Spleen (tissue), 11 donors: Measurements from ENCODE around the gene BARHL1. TPM values are rescaled to one million over a fixed set of nuclear protein-coding genes. Genes with fewer than 3 reads are reported as not detected.
A peak's percentile ranks its signal among the peaks of the same experiment; 100 is the strongest.

Experiments used
- DNase-seq: peaks from one replicate; pipeline ENCODE4 v3.0.0-alpha.2; 2020
- H3K27ac ChIP-seq, 8 donors: fragments of 200-600 bp; sonication (generic) in 7 of 8; 1 replicate in 4 of 8; 2 replicates in 4 of 8; pipeline versions ENCODE4 v1.5.0 to v1.8.0; 2016 to 2021; ENCODE audit warnings: inconsistent platforms in 4 of 8, mild to moderate bottlenecking in 4 of 8, moderate library complexity in 1 of 8
- H3K27me3 ChIP-seq, 7 donors: fragments of 200-600 bp; sonication (generic) in 6 of 7; replicated peaks in 1 of 7; 1 replicate in 4 of 7; 2 replicates in 3 of 7; pipeline versions ENCODE4 v1.5.0 to v1.8.0; 2016 to 2021; ENCODE audit warnings: inconsistent platforms in 3 of 7, mild to moderate bottlenecking in 1 of 7
- H3K36me3 ChIP-seq, 6 donors: fragments of 200-600 bp; sonication (generic) in 5 of 6; 1 replicate in 4 of 6; 2 replicates in 2 of 6; pipeline versions ENCODE4 v1.5.0 to v1.8.0; 2016 to 2021; ENCODE audit warnings: inconsistent platforms in 2 of 6
- H3K4me1 ChIP-seq, 6 donors: fragments of 200-600 bp; sonication (generic) in 5 of 6; 1 replicate in 3 of 6; 2 replicates in 3 of 6; pipeline versions ENCODE4 v1.5.0 to v1.8.0; 2016 to 2021; ENCODE audit warnings: inconsistent platforms in 3 of 6
- H3K4me3 ChIP-seq, 8 donors: fragments of 200-600 bp; sonication (generic) in 7 of 8; 1 replicate in 4 of 8; 2 replicates in 4 of 8; pipeline versions ENCODE4 v1.5.0 to v1.8.0; 2016 to 2021; ENCODE audit warnings: inconsistent platforms in 4 of 8, mild to moderate bottlenecking in 4 of 8, moderate library complexity in 2 of 8
- H3K9me3 ChIP-seq, 8 donors: fragments of 200-600 bp; sonication (generic) in 7 of 8; 1 replicate in 4 of 8; 2 replicates in 4 of 8; pipeline versions ENCODE4 v1.5.0 to v1.8.0; 2016 to 2021; ENCODE audit warnings: inconsistent platforms in 4 of 8
- POLR2A ChIP-seq, 3 donors: fragments of 450-650 bp; IDR thresholded peaks; one replicate each; pipeline ENCODE4 v1.5.1; 2017; ENCODE audit warnings: antibody characterized with exemption in 3 of 3, mild to moderate bottlenecking in 1 of 3
- POLR2AphosphoS5 ChIP-seq, 3 donors: sonication (generic); formaldehyde crosslinking; IDR thresholded peaks; one replicate each; pipeline ENCODE4 v1.5.1; 2017; ENCODE audit warnings: antibody characterized with exemption in 3 of 3
- WGBS, 5 donors: extraction: QIAGEN DNeasy Blood & Tissue Kit in 3 of 5; methylation state at CpG; one replicate each; pipeline versions ENCODE4 v1.1.5 to v1.1.7; 2013 to 2018; 5-methylcytosine and 5-hydroxymethylcytosine counted together
- intact Hi-C: fragments of 100-400 bp; cut with DNase I; formaldehyde crosslinking; loops from one replicate; pipeline ENCODE4 v1.15.0; 2023; ENCODE audit warnings: low total_unique reads
- polyA plus RNA-seq, 3 donors: library from polyadenylated mRNA; stranded (reverse); fragments of 200-250 nt; gene quantifications; one replicate each; pipeline ENCODE4 v1.2.1, GENCODE V29; 2013
- total RNA-seq, 7 donors: library from RNA; depleted of rRNA in 3 of 7; stranded (reverse); fragments of >200 nt in 3 of 7; fragmentation: NEBNext Ultra II Directional in 4 of 7; extraction: Animal tissue kit (Norgen Biotek cat#: 25700) in 4 of 7; gene quantifications; one replicate each; pipeline versions ENCODE4 v1.1.0 to v1.2.1, GENCODE V29; 2016 to 2021
- TF ChIP-seq, protein P1 (sequence below), 11 experiments: fragments of 200-600 bp in 7 of 11; fragments of 450-650 bp in 4 of 11; sonication (generic) in 4 of 11; IDR thresholded peaks in 8 of 11; conservative IDR thresholded peaks in 3 of 11; 1 replicate in 7 of 11; 2 replicates in 4 of 11; pipeline versions ENCODE4 v1.4.0 to v1.8.0; 2016 to 2021; ENCODE audit warnings: antibody characterized with exemption in 11 of 11, inconsistent platforms in 4 of 11, mild to moderate bottlenecking in 1 of 11
- donor health status: healthy with polysubstance abuse.
- donor health status: DM: no; HTN: no; CAD: no; lungs with moderate emphysema.
- donor health status: DM: no; HTN: no; CAD: no.
- donor health status: Bipolar disorder and iron deficiency.
- donor health status: healthy.
- donor health status: DM: no; HTN: no; CAD: no.
- donor health status: DM: yes; HTN: yes; CAD: no.

BARHL1 gene
- total and polyA plus RNA-seq, 10 donors, result not detected

- TF ChIP-seq, protein P1, sequence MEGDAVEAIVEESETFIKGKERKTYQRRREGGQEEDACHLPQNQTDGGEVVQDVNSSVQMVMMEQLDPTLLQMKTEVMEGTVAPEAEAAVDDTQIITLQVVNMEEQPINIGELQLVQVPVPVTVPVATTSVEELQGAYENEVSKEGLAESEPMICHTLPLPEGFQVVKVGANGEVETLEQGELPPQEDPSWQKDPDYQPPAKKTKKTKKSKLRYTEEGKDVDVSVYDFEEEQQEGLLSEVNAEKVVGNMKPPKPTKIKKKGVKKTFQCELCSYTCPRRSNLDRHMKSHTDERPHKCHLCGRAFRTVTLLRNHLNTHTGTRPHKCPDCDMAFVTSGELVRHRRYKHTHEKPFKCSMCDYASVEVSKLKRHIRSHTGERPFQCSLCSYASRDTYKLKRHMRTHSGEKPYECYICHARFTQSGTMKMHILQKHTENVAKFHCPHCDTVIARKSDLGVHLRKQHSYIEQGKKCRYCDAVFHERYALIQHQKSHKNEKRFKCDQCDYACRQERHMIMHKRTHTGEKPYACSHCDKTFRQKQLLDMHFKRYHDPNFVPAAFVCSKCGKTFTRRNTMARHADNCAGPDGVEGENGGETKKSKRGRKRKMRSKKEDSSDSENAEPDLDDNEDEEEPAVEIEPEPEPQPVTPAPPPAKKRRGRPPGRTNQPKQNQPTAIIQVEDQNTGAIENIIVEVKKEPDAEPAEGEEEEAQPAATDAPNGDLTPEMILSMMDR (IDR thresholded peaks at IDR 0.05 in 8 of 11, conservative IDR thresholded peaks at IDR 0.05 in 3 of 11), result no peak
- TF ChIP-seq POLR2AphosphoS5 (IDR thresholded peaks at IDR 0.05), result peak in 1 of 3 donors; percentile 14
- Histone ChIP-seq H3K4me1 (peaks cover 0 to 7% (median 0%) of the 10 kb centered on the region in 6 donors), H3K27me3 (peaks cover 0 to 57% (median 6%) of the 10 kb centered on the region in 7 donors), H3K36me3 (no peaks in the 10 kb centered on the region), H3K27ac (peak overlapping the region in 3 of 8 donors; percentile 4 to 42 (median 24)), H3K4me3 (peak overlapping the region in 2 of 8 donors; percentile 13 to 31), H3K9me3 (no peaks in the 10 kb centered on the region)
- DNase-seq, result no peak
- intact Hi-C loops, result loop anchor here (5.0 kb wide), 1 partner anchor 161 kb away; the partner anchor contains the start of gene CFAP77
- 28 to 51% (median 36%) methylated on average over 8 of the region's 8 CpGs for WGBS, 5 donors
Observed at GRCh38 chr9:132572921-132573320, 9.5 kb upstream of the BARHL1 start.

DNA sequence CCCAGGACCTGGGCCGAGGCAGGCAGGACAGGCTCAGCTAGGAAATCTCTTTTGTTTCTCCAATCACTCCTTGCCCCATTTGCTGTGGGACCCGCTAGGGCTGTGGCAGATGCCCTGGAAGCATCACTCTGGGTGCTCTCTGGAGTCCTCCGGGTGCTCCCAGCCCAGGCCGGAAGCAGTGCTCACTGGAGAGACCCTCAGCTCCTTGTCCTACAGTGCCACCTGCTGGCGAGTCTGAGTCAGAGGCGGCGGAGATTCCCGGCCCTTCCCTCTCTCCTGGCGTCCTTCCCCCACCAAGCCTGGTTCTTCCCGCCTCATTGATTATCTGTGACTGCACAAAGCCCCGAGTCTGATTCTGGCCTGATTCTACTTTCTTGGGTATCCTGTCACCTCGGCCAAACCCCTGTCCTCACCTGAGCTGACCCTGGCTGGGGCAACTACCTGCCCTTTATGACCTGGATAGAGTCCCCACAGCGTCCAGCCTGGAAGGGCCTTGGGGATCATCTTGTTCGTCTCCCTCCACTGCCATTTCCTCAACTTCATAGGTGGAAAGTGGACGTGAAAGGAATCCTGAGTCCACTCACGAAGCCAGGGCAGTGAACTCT lies 7.3 kb upstream of the BARHL1 start:
- WGBS, 5 donors, result 9 to 16% (median 12%) methylated on average over 15 to 16 of the region's 16 CpGs
- H3K4me1 ChIP-seq, result peaks cover 0 to 7% (median 0%) of the 10 kb centered on the region in 6 donors
- intact Hi-C loops, result loop anchor here (2.0 kb wide), 1 partner anchor 66 kb away; no protein-coding TSS in a partner anchor
- peak; percentile 87 for DNase-seq
- no peaks in the 10 kb centered on the region for H3K36me3 ChIP-seq
- no peaks in the 10 kb centered on the region for H3K9me3 ChIP-seq
- TF ChIP-seq POLR2A (IDR thresholded peaks at IDR 0.05), result no peak
- TF ChIP-seq POLR2AphosphoS5 (IDR thresholded peaks at IDR 0.05), result peak in 1 of 3 donors; percentile 11
- TF ChIP-seq, protein P1 (IDR thresholded peaks at IDR 0.05 in 8 of 11, conservative IDR thresholded peaks at IDR 0.05 in 3 of 11), result peak; percentile 31 to 81 (median 69)
- H3K27ac ChIP-seq, result no peak overlapping the region
- no peak overlapping the region for H3K4me3 ChIP-seq
- peaks cover 0 to 79% (median 26%) of the 10 kb centered on the region in 7 donors for H3K27me3 ChIP-seq

- no peak for TF ChIP-seq POLR2AphosphoS5 (IDR thresholded peaks at IDR 0.05)
- WGBS, 5 donors, result 65 to 87% (median 74%) methylated on average over 5 of the region's 5 CpGs
- Histone ChIP-seq H3K9me3 (no peaks in the 10 kb centered on the region), H3K27ac (no peak overlapping the region), H3K36me3 (no peaks in the 10 kb centered on the region), H3K4me3 (no peak overlapping the region), H3K27me3 (peaks cover 2 to 86% (median 33%) of the 10 kb centered on the region in 7 donors), H3K4me1 (peaks cover 0 to 11% (median 0%) of the 10 kb centered on the region in 6 donors)
- intact Hi-C loops, result loop anchor here (2.0 kb wide), 1 partner anchor 67 kb away; no protein-coding TSS in a partner anchor
- peak; percentile 43 for DNase-seq
Observed at GRCh38 chr9:132575811-132576210, 6.6 kb upstream of the BARHL1 start.

GRCh38 chr9:132577119-132577518 lies 5.3 kb upstream of the BARHL1 start:
- DNase-seq, result no peak
- H3K27me3 ChIP-seq, result peaks cover 5 to 98% (median 45%) of the 10 kb centered on the region in 7 donors
- TF ChIP-seq POLR2A (IDR thresholded peaks at IDR 0.05), result no peak
- no peak for TF ChIP-seq POLR2AphosphoS5 (IDR thresholded peaks at IDR 0.05)
- TF ChIP-seq, protein P1 (IDR thresholded peaks at IDR 0.05 in 8 of 11, conservative IDR thresholded peaks at IDR 0.05 in 3 of 11), result no peak
- intact Hi-C loops, result no loop called here
- no peak overlapping the region for H3K4me3 ChIP-seq
- H3K36me3 ChIP-seq, result no peaks in the 10 kb centered on the region
- H3K9me3 ChIP-seq, result no peaks in the 10 kb centered on the region
- no peak overlapping the region for H3K27ac ChIP-seq
- peaks cover 3 to 24% (median 8%) of the 10 kb centered on the region in 6 donors for H3K4me1 ChIP-seq
